B cell (primary cell): Measurements from ENCODE around the gene ARHGAP26. TPM values are rescaled to one million over a fixed set of nuclear protein-coding genes. Genes with fewer than 3 reads are reported as not detected.

Experiments used
- ATAC-seq: fragments of 200-7000 bp; cut with Tn5 transposase; one replicate; pipeline ENCODE4 v1.10.0; 2021; ENCODE audit warnings: low read depth, mild to moderate bottlenecking, moderate number of reproducible peaks, moderate library complexity
- CTCF ChIA-PET: fragments of 350-600 bp; sonication (Branson Sonifier 250); formaldehyde crosslinking; loops from one replicate; lab custom pipeline; 2021; ENCODE audit warnings: antibody characterized with exemption, inconsistent platforms; lab: Charles Lee
- POLR2A ChIA-PET: fragments of 350-600 bp; sonication (Branson Sonifier 250); formaldehyde crosslinking; loops from one replicate; lab custom pipeline; 2021; ENCODE audit warnings: antibody characterized with exemption; lab: Charles Lee
- DNase-seq: peaks from one replicate; pipeline ENCODE4 v3.0.0; 2013
- H2AFZ ChIP-seq: 2 replicates; pipeline ENCODE4 v1.6.1; 2012; ENCODE audit warnings: mild to moderate bottlenecking, low read depth, low read length; ENCODE audit not compliant: insufficient read depth, poor library complexity, severe bottlenecking
- H3K27ac ChIP-seq, 2 donors: 1 replicate in 1 of 2; 2 replicates in 1 of 2; pipeline ENCODE4 v1.5.1; 2012 to 2013; ENCODE audit warnings: low read length in 2 of 2, mild to moderate bottlenecking in 2 of 2, moderate library complexity in 1 of 2
- H3K27me3 ChIP-seq, 4 experiments: fragments of 200-600 bp in 1 of 4; sonication (generic) in 1 of 4; replicated peaks in 1 of 4; 1 replicate in 2 of 4; 2 replicates in 2 of 4; pipeline versions ENCODE4 v1.6.1 to v1.7.0; 2013 to 2016; ENCODE audit warnings: low read length in 3 of 4, mild to moderate bottlenecking in 2 of 4, mixed read lengths in 1 of 4, moderate library complexity in 1 of 4; ENCODE audit not compliant: insufficient read depth in 4 of 4, control insufficient read depth in 3 of 4; ENCODE audit errors: control extremely low read depth in 1 of 4
- H3K36me3 ChIP-seq, 2 experiments: replicated peaks in 1 of 2; 1 replicate in 1 of 2; 2 replicates in 1 of 2; pipeline versions ENCODE4 v1.6.1 to v1.7.1; 2013; ENCODE audit warnings: low read length in 1 of 2; ENCODE audit not compliant: insufficient read depth in 2 of 2, control insufficient read depth in 1 of 2; ENCODE audit errors: control extremely low read depth in 1 of 2, extremely low read depth in 1 of 2
- H3K4me1 ChIP-seq, 2 donors: fragments of 200-600 bp in 1 of 2; sonication (generic) in 1 of 2; 1 replicate in 1 of 2; 2 replicates in 1 of 2; pipeline versions ENCODE4 v1.5.1 to v1.6.1; 2013 to 2017; ENCODE audit warnings: low read length in 2 of 2; ENCODE audit not compliant: control insufficient read depth in 2 of 2, insufficient read depth in 2 of 2
- H3K4me2 ChIP-seq: replicated peaks from 2 replicates; pipeline ENCODE3; 2012; ENCODE audit warnings: mild to moderate bottlenecking, low read depth, low read length; ENCODE audit not compliant: poor library complexity, severe bottlenecking
- H3K4me3 ChIP-seq, 5 experiments: fragments of 200-600 bp in 1 of 5; sonication (generic) in 1 of 5; 1 replicate in 3 of 5; 2 replicates in 2 of 5; pipeline versions ENCODE4 v1.5.1 to v1.7.0; 2011 to 2016; ENCODE audit warnings: low read length in 4 of 5, mild to moderate bottlenecking in 4 of 5, low read depth in 2 of 5, control low read depth in 1 of 5, moderate library complexity in 1 of 5; ENCODE audit not compliant: insufficient read depth in 1 of 5; ENCODE audit errors: control extremely low read depth in 1 of 5, extremely low read depth in 1 of 5
- H3K79me2 ChIP-seq: fragments of 200-600 bp; sonication (generic); one replicate; pipeline ENCODE4 v1.6.0; 2016; ENCODE audit warnings: low read length; ENCODE audit not compliant: control insufficient read depth, insufficient read depth
- H3K9ac ChIP-seq: fragments of 200-600 bp; sonication (generic); 2 replicates; pipeline ENCODE4 v1.6.1; 2017; ENCODE audit warnings: mild to moderate bottlenecking, low read length, moderate library complexity
- H3K9me3 ChIP-seq, 3 donors: one replicate each; pipeline versions ENCODE4 v1.6.1 to v1.7.1; 2013; ENCODE audit warnings: low read length in 2 of 3; ENCODE audit not compliant: control insufficient read depth in 2 of 3, insufficient read depth in 1 of 3; ENCODE audit errors: control extremely low read depth in 1 of 3
- H4K20me1 ChIP-seq: 2 replicates; pipeline ENCODE4 v1.6.0; 2012; ENCODE audit warnings: mild to moderate bottlenecking, low read length; ENCODE audit not compliant: insufficient read depth, control insufficient read depth, poor library complexity, severe bottlenecking
- H3K27ac Mint-ChIP-seq: one replicate; pipeline ENCODE4 v1.8.0; 2021; ENCODE audit warnings: mixed read lengths
- H3K27me3 Mint-ChIP-seq: one replicate; pipeline ENCODE4 v1.8.0; 2021; ENCODE audit warnings: mixed read lengths
- H3K4me1 Mint-ChIP-seq: one replicate; pipeline ENCODE4 v1.8.0; 2021; ENCODE audit warnings: mixed read lengths
- H3K4me3 Mint-ChIP-seq: one replicate; pipeline ENCODE4 v1.8.0; 2021; ENCODE audit warnings: mixed read lengths
- H3K9me3 Mint-ChIP-seq: one replicate; pipeline ENCODE4 v1.8.0; 2022; ENCODE audit warnings: mixed read lengths; ENCODE audit not compliant: insufficient read depth
- CTCF ChIP-seq: fragments of 200-600 bp; IDR thresholded peaks from one replicate; pipeline ENCODE4 v1.8.0; 2022; ENCODE audit warnings: antibody characterized with exemption, mild to moderate bottlenecking
- EZH2 ChIP-seq: IDR thresholded peaks from 2 replicates; pipeline ENCODE4 v1.6.1; 2012; ENCODE audit warnings: borderline replicate concordance, low read depth, mild to moderate bottlenecking, moderate library complexity, low read length; ENCODE audit not compliant: insufficient read depth, poor library complexity, severe bottlenecking
- WGBS: methylation state at CpG from one replicate; pipeline ENCODE4 v1.1.5; 2013; ENCODE audit warnings: missing lambda C conversion rate; ENCODE audit not compliant: insufficient coverage; 5-methylcytosine and 5-hydroxymethylcytosine counted together
- intact Hi-C: fragments of 100-400 bp; cut with micrococcal nuclease; formaldehyde crosslinking; loops from one replicate; pipeline ENCODE4 v1.10.0; 2022
- polyA plus RNA-seq: library from polyadenylated mRNA; depleted of rRNA; stranded (reverse); fragments of >200 nt; gene quantifications from 2 replicates; pipeline ENCODE4 v1.2.3, GENCODE V29; 2012
- total RNA-seq, 2 donors: library from RNA; stranded (reverse); fragments of 120-200 nt in 1 of 2; gene quantifications; 1 replicate in 1 of 2; 2 replicates in 1 of 2; pipeline versions ENCODE4 v1.2.3 to v1.2.4, GENCODE V29; 2013 to 2022

ARHGAP26 gene
- total and polyA plus RNA-seq, 2 donors (not counting 1 experiment from before 2014, with no cell fraction given), result 1.8 to 22.5 TPM

DNA sequence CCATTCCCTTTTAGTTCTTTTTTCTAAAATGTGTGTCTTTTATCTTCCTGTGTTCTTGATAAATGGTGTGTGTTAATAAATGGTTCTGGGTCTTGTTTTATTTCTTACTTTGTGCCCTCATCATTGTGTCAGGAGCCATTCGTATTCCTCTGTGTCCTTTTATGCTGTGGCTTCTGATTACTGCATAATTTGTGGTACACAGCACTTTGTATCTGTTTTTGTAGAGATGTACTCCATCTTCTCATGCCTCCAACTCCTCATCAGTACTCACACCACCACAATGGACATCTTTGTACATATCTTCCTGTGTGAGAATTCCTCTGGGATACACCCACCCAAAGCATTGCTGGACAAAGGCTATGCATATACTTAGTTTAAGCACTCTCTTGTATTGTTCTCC lies 247.4 kb downstream of the ARHGAP26 start:
- POLR2A ChIA-PET, result no interaction called here
- H3K27me3 Mint-ChIP-seq, result no peaks in the 10 kb centered on the region
- no peak overlapping the region for H3K27ac Mint-ChIP-seq
- intact Hi-C loops, result no loop called here
- Histone ChIP-seq H3K4me3 (no peak overlapping the region), H3K27ac (no peak overlapping the region), H3K36me3 (no peaks in the 10 kb centered on the region), H3K79me2 (no peaks in the 10 kb centered on the region), H3K4me1 (no peaks in the 10 kb centered on the region), H2AFZ (no peak overlapping the region), H3K4me2 (no peak overlapping the region), H3K27me3 (no peaks in the 10 kb centered on the region), H3K9ac (no peak overlapping the region), H3K9me3 (no peaks in the 10 kb centered on the region), H4K20me1 (no peaks in the 10 kb centered on the region)
- CTCF ChIA-PET, result no interaction called here
- no peaks in the 10 kb centered on the region for H3K9me3 Mint-ChIP-seq
- no CpG with 5 or more reads among the region's 1 CpG for WGBS
- DNase-seq (no peak), ATAC-seq (no peak)
- H3K4me1 Mint-ChIP-seq, result peaks cover 11% of the 10 kb centered on the region
- no peak overlapping the region for H3K4me3 Mint-ChIP-seq
- TF ChIP-seq CTCF, result no peak
- no peak for TF ChIP-seq EZH2

GRCh38 chr5:143017992-143018391 lies 247.8 kb downstream of the ARHGAP26 start:
- intact Hi-C loops, result no loop called here
- Mint-ChIP-seq H3K4me1 (peaks cover 11% of the 10 kb centered on the region), H3K27me3 (no peaks in the 10 kb centered on the region), H3K9me3 (no peaks in the 10 kb centered on the region), H3K4me3 (no peak overlapping the region), H3K27ac (no peak overlapping the region)
- Histone ChIP-seq H3K9me3 (no peaks in the 10 kb centered on the region), H3K4me2 (no peak overlapping the region), H4K20me1 (no peaks in the 10 kb centered on the region), H3K27me3 (no peaks in the 10 kb centered on the region), H2AFZ (no peak overlapping the region), H3K36me3 (no peaks in the 10 kb centered on the region), H3K27ac (no peak overlapping the region), H3K79me2 (no peaks in the 10 kb centered on the region), H3K4me1 (no peaks in the 10 kb centered on the region), H3K4me3 (no peak overlapping the region), H3K9ac (no peak overlapping the region)
- POLR2A ChIA-PET, result no interaction called here
- no CpG with 5 or more reads among the region's 1 CpG for WGBS
- DNase-seq, result no peak
- no peak for ATAC-seq
- CTCF ChIA-PET, result interaction anchor here (0.6 to 1.1 kb wide), 2 partner anchors 16 to 951 kb away, joined by 4 read pairs; no protein-coding TSS in a partner anchor
- no peak for TF ChIP-seq EZH2
- TF ChIP-seq CTCF, result no peak
